ENCODE results near the gene TUBAL3.

Gene TUBAL3

GRCh38 chr10:5446390-5446926, 41.8 kb upstream of the TUBAL3 start:
- H3K4me2 ChIP-seq: peak overlapping the region; percentile 49
- TF ChIP-seq, protein P1, sequence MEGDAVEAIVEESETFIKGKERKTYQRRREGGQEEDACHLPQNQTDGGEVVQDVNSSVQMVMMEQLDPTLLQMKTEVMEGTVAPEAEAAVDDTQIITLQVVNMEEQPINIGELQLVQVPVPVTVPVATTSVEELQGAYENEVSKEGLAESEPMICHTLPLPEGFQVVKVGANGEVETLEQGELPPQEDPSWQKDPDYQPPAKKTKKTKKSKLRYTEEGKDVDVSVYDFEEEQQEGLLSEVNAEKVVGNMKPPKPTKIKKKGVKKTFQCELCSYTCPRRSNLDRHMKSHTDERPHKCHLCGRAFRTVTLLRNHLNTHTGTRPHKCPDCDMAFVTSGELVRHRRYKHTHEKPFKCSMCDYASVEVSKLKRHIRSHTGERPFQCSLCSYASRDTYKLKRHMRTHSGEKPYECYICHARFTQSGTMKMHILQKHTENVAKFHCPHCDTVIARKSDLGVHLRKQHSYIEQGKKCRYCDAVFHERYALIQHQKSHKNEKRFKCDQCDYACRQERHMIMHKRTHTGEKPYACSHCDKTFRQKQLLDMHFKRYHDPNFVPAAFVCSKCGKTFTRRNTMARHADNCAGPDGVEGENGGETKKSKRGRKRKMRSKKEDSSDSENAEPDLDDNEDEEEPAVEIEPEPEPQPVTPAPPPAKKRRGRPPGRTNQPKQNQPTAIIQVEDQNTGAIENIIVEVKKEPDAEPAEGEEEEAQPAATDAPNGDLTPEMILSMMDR (conservative IDR thresholded peaks at IDR 0.05; ENCODE audit: low read depth, low read length): no peak
- peaks cover 54% of the 10 kb centered on the region for H3K79me2 ChIP-seq (ENCODE audit: insufficient read depth, low read depth)
- no peaks in the 10 kb centered on the region for H3K27me3 ChIP-seq (ENCODE audit: insufficient read depth, low read depth)
- peak overlapping the region; percentile 36; the same call in 1 of the 2 replicates for H3K9ac ChIP-seq
- no peaks in the 10 kb centered on the region for H4K20me1 ChIP-seq (ENCODE audit: insufficient read depth)
- peaks cover 63% of the 10 kb centered on the region for H3K4me1 ChIP-seq (ENCODE audit: low read depth, poor library complexity, severe bottlenecking)
- H2AFZ ChIP-seq (ENCODE audit: low read depth): no peak overlapping the region
- H3K27ac ChIP-seq: peak overlapping the region; percentile 39; the same call in 1 of the 2 replicates
- no peak overlapping the region for H3K4me3 ChIP-seq (IDR thresholded peaks at IDR 0.05; ENCODE audit: insufficient read depth, low read depth, low read length)
- no peaks in the 10 kb centered on the region for H3K36me3 ChIP-seq (ENCODE audit: insufficient read depth)

DNA sequence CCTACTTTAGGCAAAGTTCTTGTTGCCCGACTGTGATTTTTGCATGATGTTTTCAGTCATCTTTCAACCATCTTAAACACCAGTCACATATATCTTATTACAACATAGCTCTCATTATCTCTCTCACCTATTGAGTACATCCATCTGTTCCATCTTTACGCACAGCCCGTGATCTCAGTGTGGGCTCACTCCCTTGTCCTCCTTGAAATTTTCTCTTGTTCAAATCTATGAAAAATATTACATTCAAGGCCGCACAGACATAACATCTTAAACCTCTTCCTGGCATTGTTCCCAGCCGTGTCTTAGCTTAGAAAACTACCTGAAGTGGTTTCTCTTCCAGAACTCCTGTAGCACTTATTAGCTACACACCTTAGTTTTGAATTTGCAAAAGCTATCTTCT, 40.4 kb upstream of the TUBAL3 start:
- H3K36me3 ChIP-seq (ENCODE audit: insufficient read depth): no peaks in the 10 kb centered on the region
- H3K27me3 ChIP-seq (ENCODE audit: insufficient read depth, low read depth): no peaks in the 10 kb centered on the region
- no peak overlapping the region for H3K4me2 ChIP-seq
- no peak overlapping the region for H3K9ac ChIP-seq
- peaks cover 63% of the 10 kb centered on the region for H3K4me1 ChIP-seq (ENCODE audit: low read depth, poor library complexity, severe bottlenecking)
- no peak overlapping the region for H3K4me3 ChIP-seq (IDR thresholded peaks at IDR 0.05; ENCODE audit: insufficient read depth, low read depth, low read length)
- TF ChIP-seq, protein P1 (conservative IDR thresholded peaks at IDR 0.05; ENCODE audit: low read depth, low read length): no peak
- no peaks in the 10 kb centered on the region for H4K20me1 ChIP-seq (ENCODE audit: insufficient read depth)
- no peak overlapping the region for H3K27ac ChIP-seq
- no peak overlapping the region for H2AFZ ChIP-seq (ENCODE audit: low read depth)
- H3K79me2 ChIP-seq (ENCODE audit: insufficient read depth, low read depth): peaks cover 45% of the 10 kb centered on the region

DNA sequence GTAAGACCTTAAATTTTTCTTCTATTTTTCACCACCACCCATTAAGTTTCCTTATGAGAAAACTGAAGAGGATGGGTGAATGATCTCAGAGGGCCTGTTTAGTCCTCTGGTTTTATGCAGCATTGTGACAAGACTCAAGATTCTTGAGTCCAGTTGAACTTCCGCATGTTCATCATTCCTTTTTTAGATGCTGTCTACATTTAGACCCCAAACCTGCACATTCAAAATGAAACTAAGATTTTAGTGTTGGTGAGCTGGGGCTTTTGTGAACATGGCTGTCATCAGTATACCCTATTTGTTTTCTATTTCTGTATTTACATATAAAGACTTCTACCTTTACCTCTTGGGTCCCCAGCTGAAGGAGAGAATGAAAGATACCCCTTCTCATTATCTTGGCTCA, 38.8 kb upstream of the TUBAL3 start:
- no peak overlapping the region for H3K4me3 ChIP-seq (IDR thresholded peaks at IDR 0.05; ENCODE audit: insufficient read depth, low read depth, low read length)
- H3K9ac ChIP-seq: no peak overlapping the region
- H3K27ac ChIP-seq: no peak overlapping the region
- TF ChIP-seq, protein P1 (conservative IDR thresholded peaks at IDR 0.05; ENCODE audit: low read depth, low read length): no peak
- no peaks in the 10 kb centered on the region for H3K36me3 ChIP-seq (ENCODE audit: insufficient read depth)
- H3K27me3 ChIP-seq (ENCODE audit: insufficient read depth, low read depth): no peaks in the 10 kb centered on the region
- H3K4me2 ChIP-seq: peak overlapping the region; percentile 29; the same call in 1 of the 2 replicates
- H3K4me1 ChIP-seq (ENCODE audit: low read depth, poor library complexity, severe bottlenecking): peaks cover 58% of the 10 kb centered on the region
- H4K20me1 ChIP-seq (ENCODE audit: insufficient read depth): no peaks in the 10 kb centered on the region
- H3K79me2 ChIP-seq (ENCODE audit: insufficient read depth, low read depth): peaks cover 32% of the 10 kb centered on the region
- no peak overlapping the region for H2AFZ ChIP-seq (ENCODE audit: low read depth)

GRCh38 chr10:5442990-5443370, 38.4 kb upstream of the TUBAL3 start:
- TF ChIP-seq, protein P1 (conservative IDR thresholded peaks at IDR 0.05; ENCODE audit: low read depth, low read length): no peak
- Histone ChIP-seq H4K20me1 (ENCODE audit: insufficient read depth) (no peaks in the 10 kb centered on the region), H3K9ac (no peak overlapping the region), H3K36me3 (ENCODE audit: insufficient read depth) (no peaks in the 10 kb centered on the region), H3K4me2 (peak overlapping the region; percentile 29), H3K27me3 (ENCODE audit: insufficient read depth, low read depth) (no peaks in the 10 kb centered on the region), H3K27ac (no peak overlapping the region), H3K4me3 (IDR thresholded peaks at IDR 0.05; ENCODE audit: insufficient read depth, low read depth, low read length) (no peak overlapping the region), H3K79me2 (ENCODE audit: insufficient read depth, low read depth) (peaks cover 28% of the 10 kb centered on the region; the same call in 1 of the 2 replicates), H3K4me1 (ENCODE audit: low read depth, poor library complexity, severe bottlenecking) (peaks cover 54% of the 10 kb centered on the region), H2AFZ (ENCODE audit: low read depth) (no peak overlapping the region)

Data from KMS-11 (cell line).